HG03575 (cell line): ENCODE data around the gene TPST1.
"Not testable (repeated sequence)": the region's sequence is repeated elsewhere in the genome, so short reads cannot be mapped to it uniquely, and the experiment has no call there.

ENCODE experiments used
- ATAC-seq: cut with Tn5 transposase; IDR thresholded peaks from one replicate; pipeline ENCODE4 v1.9.1; 2021; ENCODE audit not compliant: unreplicated experiment, insufficient number of reproducible peaks, low FRiP score; ENCODE audit errors: extremely low read depth

Gene TPST1

GRCh38 chr7:66400400-66400799 lies 195.3 kb downstream of the TPST1 start:
- no peak for ATAC-seq

DNA sequence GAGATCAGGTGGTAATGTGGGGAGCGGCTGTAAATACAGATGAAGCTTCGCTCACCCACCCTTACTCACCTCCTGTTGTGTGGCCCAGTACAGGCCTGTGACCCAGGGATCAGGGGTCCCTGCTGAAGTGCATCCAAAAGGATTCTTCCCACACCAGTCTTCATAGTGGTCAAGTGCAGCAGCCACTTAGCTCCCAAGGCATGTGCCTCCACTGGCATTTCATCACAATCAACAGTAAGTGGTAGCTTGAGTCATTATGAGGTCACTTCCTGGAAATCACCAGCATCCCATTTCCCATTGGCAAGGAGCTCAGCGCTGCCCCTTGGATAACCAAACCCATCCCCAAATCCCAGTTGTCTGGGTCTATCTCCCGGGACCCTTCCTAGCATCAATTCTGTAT lies 196.0 kb downstream of the TPST1 start:
- not testable (repeated sequence) for ATAC-seq

DNA sequence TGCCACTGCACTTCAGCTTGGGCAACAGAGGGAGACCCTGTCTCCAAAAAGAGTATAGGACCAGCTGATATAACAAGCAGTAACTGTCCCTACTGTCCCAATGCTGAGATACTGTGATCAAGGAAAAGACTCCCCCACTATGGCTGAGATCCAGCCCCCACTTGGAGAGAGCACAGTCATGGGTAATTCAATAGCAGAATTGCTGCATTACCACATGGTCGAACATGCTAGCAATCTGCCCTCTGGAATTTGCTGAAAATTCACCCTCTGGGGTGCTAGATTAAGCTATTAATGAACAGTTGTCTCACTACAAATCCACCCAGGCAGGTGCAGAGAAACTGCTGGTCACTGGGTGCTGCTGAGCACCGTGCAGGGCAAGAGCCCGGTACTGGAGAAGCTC lies 196.8 kb downstream of the TPST1 start:
- ATAC-seq = not testable (repeated sequence)

DNA sequence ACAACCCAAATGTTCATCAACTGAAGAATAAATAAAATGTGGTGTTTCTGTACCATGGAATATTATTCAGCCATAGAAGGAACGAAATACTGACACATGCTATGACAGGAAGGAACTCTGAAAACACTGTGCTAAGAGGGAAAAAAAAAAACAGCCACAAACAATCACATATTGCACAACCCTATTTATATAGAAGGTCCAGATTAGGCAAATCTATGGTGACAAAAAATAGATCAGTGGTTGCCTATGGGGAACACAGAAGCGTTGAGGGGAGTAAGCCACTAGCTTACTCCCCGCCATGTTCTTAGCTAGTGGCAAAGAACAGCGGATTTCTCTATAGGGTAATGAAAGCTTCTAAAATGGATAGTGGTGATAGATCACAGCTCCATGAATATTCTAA lies 198.4 kb downstream of the TPST1 start:
- ATAC-seq = no peak

DNA sequence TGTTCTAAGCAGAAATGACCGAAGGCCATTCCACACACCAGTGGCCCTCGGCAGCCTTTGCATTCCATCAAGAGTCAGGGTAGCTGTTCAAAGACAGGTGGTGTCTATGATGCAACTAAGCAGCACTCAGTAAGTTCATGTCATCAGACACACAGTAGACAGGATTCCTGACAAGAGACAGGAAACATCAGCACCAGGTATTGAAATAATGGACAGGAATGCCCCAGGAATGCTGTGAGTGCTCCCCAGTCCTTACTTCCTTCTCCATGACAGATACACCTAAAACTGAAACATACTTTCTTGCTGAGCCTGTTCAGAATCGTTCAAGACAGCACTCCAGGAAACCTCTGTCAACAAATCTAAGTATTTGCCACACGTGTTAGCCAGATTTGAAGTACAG lies 204.4 kb downstream of the TPST1 start:
- no peak for ATAC-seq
